HL-60 (cell line): Measurements from ENCODE around the gene GLUL.

ENCODE experiments used
- GABPA ChIP-seq: IDR thresholded peaks from 2 replicates; pipeline ENCODE4 v1.6.1; 2012; ENCODE audit warnings: low read depth
- POLR2AphosphoS5 ChIP-seq: IDR thresholded peaks from 2 replicates; pipeline ENCODE4 v1.6.1; 2012; ENCODE audit warnings: low read depth
- SPI1 ChIP-seq: IDR thresholded peaks from 2 replicates; pipeline ENCODE4 v1.6.1; 2012; ENCODE audit warnings: low read depth, mild to moderate bottlenecking, borderline replicate concordance
- TF ChIP-seq, protein P1 (sequence below): IDR thresholded peaks from one replicate; pipeline ENCODE4 v1.5.1; 2011; ENCODE audit warnings: low read length, control low read depth, inconsistent platforms; ENCODE audit not compliant: insufficient read depth
- TF ChIP-seq, protein P2 (sequence below): IDR thresholded peaks from 2 replicates; pipeline ENCODE4 v1.6.1; 2012; ENCODE audit warnings: low read depth; ENCODE audit not compliant: insufficient replicate concordance

DNA sequence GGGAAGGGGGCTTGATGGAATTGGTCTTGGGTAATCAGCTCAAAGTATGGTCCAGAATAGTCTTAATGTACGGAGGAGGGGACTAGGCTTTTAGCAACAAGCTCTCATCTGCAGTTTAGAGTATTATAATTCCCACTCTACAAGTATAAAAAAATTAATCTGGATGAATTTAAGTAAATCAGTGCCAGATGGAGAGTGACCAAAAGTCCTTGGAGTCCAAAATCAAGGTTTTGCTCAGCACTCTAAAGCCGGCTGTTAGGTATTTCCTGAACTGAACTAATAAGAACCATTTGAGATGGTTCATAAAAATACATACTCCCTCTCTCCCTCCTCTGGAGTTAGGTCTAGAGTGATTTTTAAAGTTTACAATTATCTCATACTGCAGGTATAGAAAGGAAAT lies 23.7 kb downstream of the GLUL start:
- TF ChIP-seq, protein P1, sequence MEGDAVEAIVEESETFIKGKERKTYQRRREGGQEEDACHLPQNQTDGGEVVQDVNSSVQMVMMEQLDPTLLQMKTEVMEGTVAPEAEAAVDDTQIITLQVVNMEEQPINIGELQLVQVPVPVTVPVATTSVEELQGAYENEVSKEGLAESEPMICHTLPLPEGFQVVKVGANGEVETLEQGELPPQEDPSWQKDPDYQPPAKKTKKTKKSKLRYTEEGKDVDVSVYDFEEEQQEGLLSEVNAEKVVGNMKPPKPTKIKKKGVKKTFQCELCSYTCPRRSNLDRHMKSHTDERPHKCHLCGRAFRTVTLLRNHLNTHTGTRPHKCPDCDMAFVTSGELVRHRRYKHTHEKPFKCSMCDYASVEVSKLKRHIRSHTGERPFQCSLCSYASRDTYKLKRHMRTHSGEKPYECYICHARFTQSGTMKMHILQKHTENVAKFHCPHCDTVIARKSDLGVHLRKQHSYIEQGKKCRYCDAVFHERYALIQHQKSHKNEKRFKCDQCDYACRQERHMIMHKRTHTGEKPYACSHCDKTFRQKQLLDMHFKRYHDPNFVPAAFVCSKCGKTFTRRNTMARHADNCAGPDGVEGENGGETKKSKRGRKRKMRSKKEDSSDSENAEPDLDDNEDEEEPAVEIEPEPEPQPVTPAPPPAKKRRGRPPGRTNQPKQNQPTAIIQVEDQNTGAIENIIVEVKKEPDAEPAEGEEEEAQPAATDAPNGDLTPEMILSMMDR = no peak
- TF ChIP-seq, protein P2, sequence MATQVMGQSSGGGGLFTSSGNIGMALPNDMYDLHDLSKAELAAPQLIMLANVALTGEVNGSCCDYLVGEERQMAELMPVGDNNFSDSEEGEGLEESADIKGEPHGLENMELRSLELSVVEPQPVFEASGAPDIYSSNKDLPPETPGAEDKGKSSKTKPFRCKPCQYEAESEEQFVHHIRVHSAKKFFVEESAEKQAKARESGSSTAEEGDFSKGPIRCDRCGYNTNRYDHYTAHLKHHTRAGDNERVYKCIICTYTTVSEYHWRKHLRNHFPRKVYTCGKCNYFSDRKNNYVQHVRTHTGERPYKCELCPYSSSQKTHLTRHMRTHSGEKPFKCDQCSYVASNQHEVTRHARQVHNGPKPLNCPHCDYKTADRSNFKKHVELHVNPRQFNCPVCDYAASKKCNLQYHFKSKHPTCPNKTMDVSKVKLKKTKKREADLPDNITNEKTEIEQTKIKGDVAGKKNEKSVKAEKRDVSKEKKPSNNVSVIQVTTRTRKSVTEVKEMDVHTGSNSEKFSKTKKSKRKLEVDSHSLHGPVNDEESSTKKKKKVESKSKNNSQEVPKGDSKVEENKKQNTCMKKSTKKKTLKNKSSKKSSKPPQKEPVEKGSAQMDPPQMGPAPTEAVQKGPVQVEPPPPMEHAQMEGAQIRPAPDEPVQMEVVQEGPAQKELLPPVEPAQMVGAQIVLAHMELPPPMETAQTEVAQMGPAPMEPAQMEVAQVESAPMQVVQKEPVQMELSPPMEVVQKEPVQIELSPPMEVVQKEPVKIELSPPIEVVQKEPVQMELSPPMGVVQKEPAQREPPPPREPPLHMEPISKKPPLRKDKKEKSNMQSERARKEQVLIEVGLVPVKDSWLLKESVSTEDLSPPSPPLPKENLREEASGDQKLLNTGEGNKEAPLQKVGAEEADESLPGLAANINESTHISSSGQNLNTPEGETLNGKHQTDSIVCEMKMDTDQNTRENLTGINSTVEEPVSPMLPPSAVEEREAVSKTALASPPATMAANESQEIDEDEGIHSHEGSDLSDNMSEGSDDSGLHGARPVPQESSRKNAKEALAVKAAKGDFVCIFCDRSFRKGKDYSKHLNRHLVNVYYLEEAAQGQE = no peak
- TF ChIP-seq GABPA (no peak), POLR2AphosphoS5 (no peak), SPI1 (no peak)
